Measurements from ENCODE around the gene AURKAIP1.
"Not testable (repeated sequence)": the region's sequence is repeated elsewhere in the genome, so short reads cannot be mapped to it uniquely, and the experiment has no call there.

Gene AURKAIP1

DNA sequence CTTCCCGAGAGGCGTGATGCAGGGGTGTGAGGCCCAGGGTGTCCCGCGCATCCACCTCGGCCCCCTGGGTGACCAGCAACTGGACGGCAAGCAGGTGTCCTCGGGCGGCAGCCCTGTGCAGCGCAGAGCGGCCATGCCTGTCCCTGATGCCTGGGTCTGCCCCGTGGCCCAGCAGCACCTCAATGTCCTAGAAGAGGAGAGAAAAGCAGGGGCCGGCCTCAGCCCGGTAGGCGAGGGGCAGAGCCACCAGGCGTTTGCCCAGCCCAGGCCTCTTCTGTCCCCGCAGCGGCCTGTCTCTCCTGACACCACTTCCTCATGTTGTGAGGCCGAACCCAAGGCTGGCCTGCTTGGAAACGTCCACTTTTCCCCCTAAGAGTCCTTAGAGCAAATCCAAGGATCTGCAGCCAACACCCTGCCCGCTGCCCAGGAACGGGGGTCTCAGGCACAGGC is 44.4 kb upstream of the AURKAIP1 start:
- Histone ChIP-seq H3K27me3 (ENCODE audit: insufficient read depth, low read length) (no peaks in the 10 kb centered on the region), H3K4me3 (ENCODE audit: low read depth, low read length) (no peak overlapping the region), H2BK5ac (ENCODE audit: low read depth, low read length, poor library complexity) (no peak overlapping the region), H3K9me3 (ENCODE audit: insufficient read depth, low read depth, low read length) (no peaks in the 10 kb centered on the region), H3K79me1 (ENCODE audit: low read length) (peaks cover 35% of the 10 kb centered on the region), H2BK12ac (ENCODE audit: low read length) (peak overlapping the region; percentile 91), H3K36me3 (ENCODE audit: control insufficient read depth in 1 of 2, insufficient read depth in 2 of 2, low read length in 2 of 2) (no peaks in the 10 kb centered on the region), H3K27ac (ENCODE audit: low read depth, low read length) (no peak overlapping the region), H4K12ac (ENCODE audit: low read depth, low read length) (peak overlapping the region; percentile 90), H3K14ac (ENCODE audit: low read length) (peak overlapping the region; percentile 83), H4K91ac (ENCODE audit: low read depth, low read length) (peak overlapping the region; percentile 84), H3K79me2 (ENCODE audit: control insufficient read depth, insufficient read depth, low read length, poor library complexity) (peaks cover 13% of the 10 kb centered on the region), H3K9ac (ENCODE audit: low read length) (no peak overlapping the region), H3K4me1 (ENCODE audit: control insufficient read depth in 1 of 2, insufficient read depth in 2 of 2, low read length in 2 of 2) (peaks cover 34% of the 10 kb centered on the region in 2 experiments), H3K23ac (ENCODE audit: low read length) (no peak overlapping the region), H2AFZ (ENCODE audit: insufficient read depth, low read length, poor library complexity) (peak overlapping the region; percentile 72), H2AK5ac (ENCODE audit: low read length) (peak overlapping the region; percentile 76), H3K18ac (ENCODE audit: low read length) (peak overlapping the region; percentile 37), H3K4me2 (ENCODE audit: low read length) (no peak overlapping the region), H3K4ac (ENCODE audit: low read depth, low read length) (no peak overlapping the region), H4K8ac (ENCODE audit: low read depth, low read length) (peak overlapping the region; percentile 90), H2BK120ac (ENCODE audit: insufficient read depth, low read length, poor library complexity) (peak overlapping the region; percentile 83)
- no CpG with 5 or more reads among the region's 21 CpGs for WGBS (ENCODE audit: extremely low coverage, insufficient coverage, insufficient read length)
- no peak for DNase-seq

GRCh38 chr1:1418464-1419362 is 43.7 kb upstream of the AURKAIP1 start:
- Histone ChIP-seq H2AK5ac (ENCODE audit: low read length) (peak overlapping the region; percentile 8), H3K36me3 (ENCODE audit: control insufficient read depth in 1 of 2, insufficient read depth in 2 of 2, low read length in 2 of 2) (no peaks in the 10 kb centered on the region), H3K4me1 (ENCODE audit: control insufficient read depth in 1 of 2, insufficient read depth in 2 of 2, low read length in 2 of 2) (peaks cover 31 to 34% of the 10 kb centered on the region in 2 experiments), H3K79me1 (ENCODE audit: low read length) (peaks cover 30% of the 10 kb centered on the region), H3K9me3 (ENCODE audit: insufficient read depth, low read depth, low read length) (no peaks in the 10 kb centered on the region), H4K91ac (ENCODE audit: low read depth, low read length) (peak overlapping the region; percentile 84), H3K9ac (ENCODE audit: low read length) (no peak overlapping the region), H2BK12ac (ENCODE audit: low read length) (peak overlapping the region; percentile 91), H4K12ac (ENCODE audit: low read depth, low read length) (no peak overlapping the region), H2BK120ac (ENCODE audit: insufficient read depth, low read length, poor library complexity) (no peak overlapping the region), H3K4me2 (ENCODE audit: low read length) (no peak overlapping the region), H2AFZ (ENCODE audit: insufficient read depth, low read length, poor library complexity) (no peak overlapping the region), H3K18ac (ENCODE audit: low read length) (peak overlapping the region; percentile 21), H4K8ac (ENCODE audit: low read depth, low read length) (peak overlapping the region; percentile 90), H2BK5ac (ENCODE audit: low read depth, low read length, poor library complexity) (no peak overlapping the region), H3K4me3 (ENCODE audit: low read depth, low read length) (no peak overlapping the region), H3K14ac (ENCODE audit: low read length) (peak overlapping the region; percentile 16), H3K4ac (ENCODE audit: low read depth, low read length) (no peak overlapping the region), H3K79me2 (ENCODE audit: control insufficient read depth, insufficient read depth, low read length, poor library complexity) (peaks cover 13% of the 10 kb centered on the region), H3K27ac (ENCODE audit: low read depth, low read length) (no peak overlapping the region), H3K23ac (ENCODE audit: low read length) (no peak overlapping the region), H3K27me3 (ENCODE audit: insufficient read depth, low read length) (no peaks in the 10 kb centered on the region)
- DNase-seq = no peak
- no CpG with 5 or more reads among the region's 26 CpGs for WGBS (ENCODE audit: extremely low coverage, insufficient coverage, insufficient read length)

DNA sequence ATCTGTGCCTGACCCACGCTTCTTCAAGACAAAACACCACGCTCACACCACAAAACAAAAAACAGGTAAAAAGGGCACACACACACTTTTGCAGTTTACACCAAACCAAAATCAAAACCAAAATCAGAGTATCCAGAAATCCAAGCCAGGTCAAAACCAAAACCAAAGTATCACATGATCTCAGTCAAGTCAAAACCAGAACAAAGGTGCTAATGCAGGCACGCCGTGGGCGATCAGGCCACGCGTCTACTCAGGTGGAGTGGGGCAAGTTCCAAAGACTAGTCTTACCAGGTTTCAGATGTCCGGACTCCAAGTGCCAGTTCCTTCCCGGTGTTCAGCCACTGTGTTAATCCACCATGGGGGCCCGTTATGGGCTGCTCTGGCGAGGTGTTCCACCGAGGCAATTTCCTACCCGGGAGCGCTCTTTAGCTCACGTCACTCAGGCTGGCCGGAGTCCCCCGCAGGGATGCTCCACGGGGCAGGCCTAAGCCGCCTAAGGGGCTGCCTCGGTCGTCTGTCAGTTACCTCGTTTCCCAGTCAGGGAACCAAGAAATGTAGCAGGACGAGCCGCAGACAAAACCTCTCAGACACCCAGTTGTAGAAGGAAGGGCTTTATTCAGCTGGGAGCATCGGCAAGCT is 42.9 kb upstream of the AURKAIP1 start:
- not testable (repeated sequence) for H2BK12ac ChIP-seq (ENCODE audit: low read length); H3K4me2 ChIP-seq (ENCODE audit: low read length); H3K36me3 ChIP-seq (ENCODE audit: control insufficient read depth in 1 of 2, insufficient read depth in 2 of 2, low read length in 2 of 2); H2BK120ac ChIP-seq (ENCODE audit: insufficient read depth, low read length, poor library complexity); H4K8ac ChIP-seq (ENCODE audit: low read depth, low read length); H3K4ac ChIP-seq (ENCODE audit: low read depth, low read length); H3K23ac ChIP-seq (ENCODE audit: low read length); H3K9ac ChIP-seq (ENCODE audit: low read length); H3K18ac ChIP-seq (ENCODE audit: low read length); H3K27ac ChIP-seq (ENCODE audit: low read depth, low read length); H2AK5ac ChIP-seq (ENCODE audit: low read length); H2BK5ac ChIP-seq (ENCODE audit: low read depth, low read length, poor library complexity); DNase-seq; H2AFZ ChIP-seq (ENCODE audit: insufficient read depth, low read length, poor library complexity); H3K4me3 ChIP-seq (ENCODE audit: low read depth, low read length); H4K12ac ChIP-seq (ENCODE audit: low read depth, low read length); H3K9me3 ChIP-seq (ENCODE audit: insufficient read depth, low read depth, low read length); H3K14ac ChIP-seq (ENCODE audit: low read length); H3K27me3 ChIP-seq (ENCODE audit: insufficient read depth, low read length)
- Histone ChIP-seq H3K79me1 (ENCODE audit: low read length) (peaks cover 26% of the 10 kb centered on the region), H4K91ac (ENCODE audit: low read depth, low read length) (peak overlapping the region; percentile 15), H3K79me2 (ENCODE audit: control insufficient read depth, insufficient read depth, low read length, poor library complexity) (peaks cover 13% of the 10 kb centered on the region), H3K4me1 (ENCODE audit: control insufficient read depth in 1 of 2, insufficient read depth in 2 of 2, low read length in 2 of 2) (peaks cover 27 to 29% of the 10 kb centered on the region in 2 experiments)
- WGBS (ENCODE audit: extremely low coverage, insufficient coverage, insufficient read length) = no CpG with 5 or more reads among the region's 25 CpGs

DNA sequence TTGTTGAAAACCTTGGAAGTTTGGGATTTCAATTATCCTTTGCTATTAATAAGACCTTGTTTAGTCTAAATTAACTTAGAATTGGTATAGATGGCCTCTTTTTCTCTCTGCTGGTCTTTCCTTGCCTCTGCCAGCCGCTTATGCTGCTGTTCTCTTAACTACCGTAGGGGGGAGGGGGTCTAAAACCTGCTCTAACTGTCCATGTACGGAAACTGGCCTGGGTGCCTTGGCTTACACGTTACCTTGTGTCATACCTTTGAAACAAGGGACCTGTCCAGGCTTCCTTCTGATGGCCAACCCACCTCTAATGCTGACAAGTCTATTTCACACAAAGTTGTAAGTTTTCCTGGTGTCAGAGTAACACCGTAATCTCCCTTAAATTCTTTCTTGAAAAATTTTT is 42.4 kb upstream of the AURKAIP1 start:
- not testable (repeated sequence) for H2AK5ac ChIP-seq (ENCODE audit: low read length); H3K27me3 ChIP-seq (ENCODE audit: insufficient read depth, low read length); DNase-seq; H4K91ac ChIP-seq (ENCODE audit: low read depth, low read length); H3K23ac ChIP-seq (ENCODE audit: low read length); H2AFZ ChIP-seq (ENCODE audit: insufficient read depth, low read length, poor library complexity); H2BK12ac ChIP-seq (ENCODE audit: low read length); H3K18ac ChIP-seq (ENCODE audit: low read length); H2BK5ac ChIP-seq (ENCODE audit: low read depth, low read length, poor library complexity); H3K27ac ChIP-seq (ENCODE audit: low read depth, low read length); H3K9ac ChIP-seq (ENCODE audit: low read length); H4K8ac ChIP-seq (ENCODE audit: low read depth, low read length); H2BK120ac ChIP-seq (ENCODE audit: insufficient read depth, low read length, poor library complexity); H3K4ac ChIP-seq (ENCODE audit: low read depth, low read length); H3K36me3 ChIP-seq (ENCODE audit: control insufficient read depth in 1 of 2, insufficient read depth in 2 of 2, low read length in 2 of 2); H3K14ac ChIP-seq (ENCODE audit: low read length); H3K4me3 ChIP-seq (ENCODE audit: low read depth, low read length); H3K9me3 ChIP-seq (ENCODE audit: insufficient read depth, low read depth, low read length); H4K12ac ChIP-seq (ENCODE audit: low read depth, low read length); H3K4me2 ChIP-seq (ENCODE audit: low read length)
- H3K79me2 ChIP-seq (ENCODE audit: control insufficient read depth, insufficient read depth, low read length, poor library complexity) = peaks cover 12% of the 10 kb centered on the region
- WGBS (ENCODE audit: extremely low coverage, insufficient coverage, insufficient read length) = no CpG with 5 or more reads among the region's 5 CpGs
- peaks cover 24% of the 10 kb centered on the region for H3K79me1 ChIP-seq (ENCODE audit: low read length)
- H3K4me1 ChIP-seq (ENCODE audit: control insufficient read depth in 1 of 2, insufficient read depth in 2 of 2, low read length in 2 of 2) = peaks cover 23 to 24% of the 10 kb centered on the region in 2 experiments

Data from trophoblast cell (in vitro differentiated cells and primary cell).